Vein endothelial cell (primary cell): ENCODE data around the gene AMBRA1. TPM values are rescaled to one million over a fixed set of nuclear protein-coding genes. Genes with fewer than 3 reads are reported as not detected.

Experiments used
- small RNA-seq: library from RNA; depleted of rRNA; stranded (forward); fragments of <200 nt; gene quantifications from one replicate; pipeline ENCODE3, GENCODE V24; 2012
- total RNA-seq: library from RNA; depleted of rRNA; stranded (reverse); fragments of >200 nt; gene quantifications from 2 replicates; pipeline ENCODE4 v1.2.3, GENCODE V29; 2012

The AMBRA1 gene, protein sequence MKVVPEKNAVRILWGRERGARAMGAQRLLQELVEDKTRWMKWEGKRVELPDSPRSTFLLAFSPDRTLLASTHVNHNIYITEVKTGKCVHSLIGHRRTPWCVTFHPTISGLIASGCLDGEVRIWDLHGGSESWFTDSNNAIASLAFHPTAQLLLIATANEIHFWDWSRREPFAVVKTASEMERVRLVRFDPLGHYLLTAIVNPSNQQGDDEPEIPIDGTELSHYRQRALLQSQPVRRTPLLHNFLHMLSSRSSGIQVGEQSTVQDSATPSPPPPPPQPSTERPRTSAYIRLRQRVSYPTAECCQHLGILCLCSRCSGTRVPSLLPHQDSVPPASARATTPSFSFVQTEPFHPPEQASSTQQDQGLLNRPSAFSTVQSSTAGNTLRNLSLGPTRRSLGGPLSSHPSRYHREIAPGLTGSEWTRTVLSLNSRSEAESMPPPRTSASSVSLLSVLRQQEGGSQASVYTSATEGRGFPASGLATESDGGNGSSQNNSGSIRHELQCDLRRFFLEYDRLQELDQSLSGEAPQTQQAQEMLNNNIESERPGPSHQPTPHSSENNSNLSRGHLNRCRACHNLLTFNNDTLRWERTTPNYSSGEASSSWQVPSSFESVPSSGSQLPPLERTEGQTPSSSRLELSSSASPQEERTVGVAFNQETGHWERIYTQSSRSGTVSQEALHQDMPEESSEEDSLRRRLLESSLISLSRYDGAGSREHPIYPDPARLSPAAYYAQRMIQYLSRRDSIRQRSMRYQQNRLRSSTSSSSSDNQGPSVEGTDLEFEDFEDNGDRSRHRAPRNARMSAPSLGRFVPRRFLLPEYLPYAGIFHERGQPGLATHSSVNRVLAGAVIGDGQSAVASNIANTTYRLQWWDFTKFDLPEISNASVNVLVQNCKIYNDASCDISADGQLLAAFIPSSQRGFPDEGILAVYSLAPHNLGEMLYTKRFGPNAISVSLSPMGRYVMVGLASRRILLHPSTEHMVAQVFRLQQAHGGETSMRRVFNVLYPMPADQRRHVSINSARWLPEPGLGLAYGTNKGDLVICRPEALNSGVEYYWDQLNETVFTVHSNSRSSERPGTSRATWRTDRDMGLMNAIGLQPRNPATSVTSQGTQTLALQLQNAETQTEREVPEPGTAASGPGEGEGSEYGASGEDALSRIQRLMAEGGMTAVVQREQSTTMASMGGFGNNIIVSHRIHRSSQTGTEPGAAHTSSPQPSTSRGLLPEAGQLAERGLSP (N-terminal part only)
- 27.5 and 31.7 TPM in 2 replicates for total RNA-seq

DNA sequence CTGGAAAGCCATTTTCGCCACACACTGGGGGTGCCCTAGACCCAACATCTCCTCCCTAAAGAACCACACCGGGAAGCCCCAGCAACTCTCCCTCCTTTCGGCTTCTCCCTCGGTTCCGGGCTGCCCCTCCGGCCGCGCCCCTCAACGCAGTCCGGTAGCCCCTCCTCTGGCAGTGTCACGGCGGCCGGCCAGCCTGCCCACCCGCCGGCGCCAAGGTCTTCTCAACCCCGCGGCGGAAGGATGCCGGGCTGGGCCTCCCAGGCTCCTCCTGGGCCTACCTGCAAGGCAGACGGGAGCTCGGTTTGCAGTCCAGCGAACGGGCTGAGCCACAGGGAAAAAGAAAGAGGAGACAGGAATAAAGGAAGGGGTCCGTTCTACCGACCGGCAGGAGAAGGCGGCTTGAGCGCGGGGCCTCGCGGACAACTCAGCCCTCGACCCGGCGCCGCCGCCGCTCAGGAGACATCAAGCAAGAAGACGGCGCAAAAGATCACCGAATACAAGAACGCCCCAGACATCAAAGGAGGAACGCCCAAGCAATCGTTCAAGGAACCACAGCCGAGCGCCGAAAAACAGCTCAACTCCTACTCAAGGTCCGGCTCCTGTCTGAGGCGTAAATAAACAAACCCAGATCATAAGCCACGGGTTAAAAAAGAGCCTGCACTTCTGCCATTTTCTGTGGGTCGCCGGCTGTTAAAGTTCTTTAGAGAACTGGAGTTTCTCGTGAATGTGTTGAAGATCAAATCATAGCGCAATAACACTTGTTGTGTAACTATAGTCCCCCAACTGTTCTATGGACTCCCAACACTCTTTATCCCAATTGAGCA, at the start of gene AMBRA1:
AMBRA1 (minus strand) TSS at position 474 of the 824 bp plus-strand sequence. CDS start 45,643 bp downstream, outside the sequence.

DNA sequence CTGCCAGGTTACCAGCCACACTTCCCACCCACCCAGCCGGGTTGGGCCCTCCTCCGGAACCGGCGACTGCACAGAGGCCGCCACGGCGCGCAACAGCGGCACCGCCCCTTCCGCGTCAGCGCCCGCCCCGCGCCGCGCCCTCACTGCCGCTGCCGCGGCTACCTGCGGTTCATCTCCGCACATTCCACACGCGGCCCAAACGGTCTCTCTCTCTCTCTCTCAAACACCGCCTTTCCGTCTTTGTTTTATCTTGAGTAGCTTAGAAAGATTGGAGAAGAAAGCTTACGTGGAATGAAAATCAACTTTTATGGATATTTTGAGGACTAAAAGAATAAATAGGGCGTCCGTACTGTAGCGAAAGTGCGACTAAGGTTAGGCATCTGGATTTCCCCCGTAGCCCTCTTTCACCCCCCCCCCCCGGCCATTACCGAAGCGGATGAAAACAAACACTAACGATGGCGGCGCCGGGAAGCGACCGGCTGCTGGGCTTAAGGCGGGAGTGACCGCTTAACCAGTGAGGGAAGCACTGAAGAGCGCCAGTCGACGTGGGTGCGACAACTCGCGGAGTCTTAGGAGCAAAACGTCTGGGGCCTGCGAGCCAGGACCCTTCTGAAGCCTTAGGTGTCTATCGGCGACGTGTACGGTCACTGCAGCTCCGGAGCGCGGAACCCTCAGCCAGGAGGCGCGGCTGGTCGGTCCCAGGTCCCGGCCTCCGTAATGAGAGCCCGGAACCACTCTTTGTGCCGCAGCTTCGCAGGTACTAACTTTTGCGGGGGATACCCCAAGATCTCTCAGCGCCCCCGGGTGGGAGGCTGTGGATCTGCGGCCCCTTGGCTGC, 23.5 kb upstream of the AMBRA1 start, which contains the start of the genes ATG13 and HARBI1:
ATG13 (plus strand) TSS at position 420 of the 838 bp plus-strand sequence. CDS start 26,739 bp downstream, outside the sequence.
HARBI1 (minus strand) TSS at position 94 of the 838 bp plus-strand sequence. CDS start 990 bp downstream, outside the sequence.

DNA sequence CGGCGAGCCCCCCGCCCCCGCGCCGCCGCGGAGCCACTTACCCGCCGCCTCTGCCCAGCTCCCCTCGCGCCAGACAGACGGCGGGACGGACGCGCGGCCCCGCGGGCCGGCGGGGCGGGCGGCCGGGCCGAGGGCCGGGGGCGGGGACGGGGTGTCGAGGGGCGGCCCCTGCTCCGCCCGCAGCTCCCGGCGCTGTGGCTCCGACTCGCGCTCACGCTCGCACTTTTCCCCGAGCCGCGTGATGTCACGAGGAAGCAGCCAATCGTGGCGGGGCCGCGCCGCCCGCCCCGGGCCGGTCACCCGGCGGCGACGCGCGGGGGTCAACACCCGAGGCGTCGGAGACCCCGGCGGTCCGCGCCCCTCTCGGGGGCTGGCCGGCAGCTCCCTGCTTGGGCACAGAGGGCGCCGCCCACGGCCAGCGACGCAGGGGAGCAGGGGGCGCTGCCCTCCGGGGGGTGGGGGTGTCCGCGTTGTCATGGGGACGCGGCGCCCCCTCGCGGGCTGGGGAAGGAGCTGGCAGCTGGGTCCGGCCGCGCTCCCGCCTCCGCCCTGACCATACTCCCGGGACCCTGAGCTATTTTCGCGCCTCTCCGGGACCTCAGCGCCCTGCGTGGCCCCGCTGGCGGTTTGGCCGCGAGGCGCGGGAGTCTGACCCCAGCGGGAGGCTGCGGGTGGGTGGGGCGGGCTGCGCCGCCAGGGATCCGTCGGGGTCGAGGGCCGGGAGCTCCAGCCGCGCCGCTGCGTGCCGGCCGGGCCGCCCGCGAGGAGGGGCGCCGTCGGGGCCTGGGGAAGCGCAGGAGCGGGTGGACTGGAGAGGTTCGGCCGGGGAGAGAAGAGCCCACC, 202.0 kb downstream of the AMBRA1 start, which contains the start of gene CHRM4:
CHRM4 (minus strand) TSS at position 199 of the 843 bp plus-strand sequence. CDS start 5,219 bp downstream, outside the sequence.

DNA sequence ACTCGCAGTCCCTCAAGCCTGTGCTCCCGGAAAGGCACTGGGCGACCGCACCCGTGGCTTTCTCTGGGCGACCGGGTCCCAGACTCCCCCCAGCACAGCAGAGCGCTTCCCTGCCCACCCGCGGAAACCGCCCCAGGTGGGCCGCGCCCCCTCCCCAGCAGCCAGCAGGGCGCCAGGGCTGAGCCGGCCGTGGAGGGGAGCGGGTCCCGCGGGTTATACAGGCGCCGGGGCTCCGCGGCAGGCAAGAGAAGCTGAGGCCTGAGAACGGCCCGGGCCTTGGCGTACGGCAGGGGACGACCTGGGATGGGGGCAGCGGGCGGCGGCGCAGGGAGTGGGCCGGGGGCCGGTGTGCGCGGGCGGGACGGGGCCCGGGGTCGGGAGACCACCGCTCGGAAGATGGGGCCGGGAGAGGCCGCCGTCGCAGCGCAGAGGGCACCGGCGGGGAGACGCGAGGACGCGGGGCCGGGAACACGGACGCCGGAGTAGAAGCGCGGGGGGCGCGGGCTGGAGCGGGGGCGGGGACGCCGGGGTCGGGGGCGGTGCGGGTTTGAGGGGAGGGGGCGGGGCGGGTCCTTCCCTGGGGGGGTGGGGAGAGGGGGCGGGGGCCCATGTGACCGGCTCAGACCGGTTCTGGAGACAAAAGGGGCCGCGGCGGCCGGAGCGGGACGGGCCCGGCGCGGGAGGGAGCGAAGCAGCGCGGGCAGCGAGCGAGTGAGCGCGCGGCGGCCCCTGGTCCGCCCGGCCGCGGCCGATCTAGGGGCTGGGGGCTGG, 212.6 kb downstream of the AMBRA1 start, which contains the start of gene MDK:
MDK (plus strand) TSS at position 622 of the 771 bp plus-strand sequence. CDS start 389 bp downstream, outside the sequence.

DNA sequence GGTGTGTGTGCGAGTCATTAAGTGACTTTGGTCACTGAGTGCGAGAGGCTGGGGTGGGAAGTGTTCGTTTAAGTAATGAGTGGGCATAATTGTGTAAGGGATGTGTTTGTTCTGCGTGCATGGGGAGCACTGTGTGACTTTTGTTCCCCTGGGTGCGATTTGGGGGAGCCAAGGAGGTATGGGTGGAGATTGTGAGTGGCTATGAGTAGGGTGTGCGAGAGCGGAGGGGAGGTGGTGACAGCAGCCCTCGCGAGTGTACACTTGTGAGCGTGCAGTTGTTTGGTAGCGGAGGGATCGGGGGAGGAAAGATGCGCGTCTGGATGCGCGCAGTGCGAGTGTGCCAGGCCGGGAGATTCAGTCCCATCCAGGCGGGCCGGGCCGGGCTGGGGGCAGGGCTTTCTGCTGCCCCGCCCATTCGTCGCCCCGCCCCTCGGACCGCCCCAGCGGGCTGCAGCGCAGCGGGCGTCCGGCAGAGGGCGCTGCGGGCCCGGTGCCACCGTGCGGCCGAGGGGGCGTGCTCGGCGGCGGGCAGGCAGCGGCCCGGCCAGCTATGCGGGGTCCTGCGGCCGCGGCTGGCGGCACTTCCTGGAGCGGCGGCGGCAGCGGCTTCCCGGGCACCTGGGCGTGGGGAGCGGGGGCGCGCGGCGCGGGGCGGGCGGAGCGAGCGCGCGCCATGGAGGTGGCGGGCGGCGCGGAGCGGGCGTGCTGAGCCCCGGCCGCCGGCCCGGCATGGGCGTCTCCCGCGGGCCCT, 246.8 kb downstream of the AMBRA1 start, which contains the start of gene DGKZ:
DGKZ (plus strand) TSS at position 578 of the 751 bp plus-strand sequence. CDS start 197 bp downstream, outside the sequence.

Small RNA genes lying within 50 kb of the gene (small RNA-seq; reads per million reads assigned to genes)
- gene MIR3160-1 (not detected), gene MIR4688 (0.11 reads per million)

Other genes starting within 250 kb of the AMBRA1 start
- gene DGKZ, start 246.6 kb downstream of the AMBRA1 start, total RNA-seq, result 111 and 123 TPM in 2 replicates
- 57.8 and 84.6 TPM in 2 replicates for gene MDK, start 212.4 kb downstream of the AMBRA1 start, total RNA-seq
- not detected in 2 replicates for gene CHRM4, start 202.2 kb downstream of the AMBRA1 start, total RNA-seq
- gene HARBI1, start 23.2 kb upstream of the AMBRA1 start, total RNA-seq, result 4.2 and 5.3 TPM in 2 replicates
- 47.1 and 50.6 TPM in 2 replicates for gene ATG13, start 23.5 kb upstream of the AMBRA1 start, total RNA-seq
- gene ARHGAP1, start 106.6 kb upstream of the AMBRA1 start, total RNA-seq, result 36.3 and 40.6 TPM in 2 replicates
- 11.9 and 17.0 TPM in 2 replicates for gene ZNF408, start 107.0 kb upstream of the AMBRA1 start, total RNA-seq
- not detected in 2 replicates for gene F2, start 125.2 kb upstream of the AMBRA1 start, total RNA-seq